NT2/D1 (cell line): Measurements from ENCODE around the gene SLC38A5.

Experiments used
- SUZ12 ChIP-seq: IDR thresholded peaks from 2 replicates; pipeline ENCODE4 v1.6.1; 2011; ENCODE audit not compliant: insufficient read length, insufficient read depth; ENCODE audit errors: extremely low read depth
- YY1 ChIP-seq: IDR thresholded peaks from 2 replicates; pipeline ENCODE4 v1.6.1; 2011; ENCODE audit not compliant: insufficient read length, insufficient read depth
- ZNF274 ChIP-seq: IDR thresholded peaks from 2 replicates; pipeline ENCODE4 v1.6.1; 2011; ENCODE audit warnings: mild to moderate bottlenecking, low read depth, low read length

DNA sequence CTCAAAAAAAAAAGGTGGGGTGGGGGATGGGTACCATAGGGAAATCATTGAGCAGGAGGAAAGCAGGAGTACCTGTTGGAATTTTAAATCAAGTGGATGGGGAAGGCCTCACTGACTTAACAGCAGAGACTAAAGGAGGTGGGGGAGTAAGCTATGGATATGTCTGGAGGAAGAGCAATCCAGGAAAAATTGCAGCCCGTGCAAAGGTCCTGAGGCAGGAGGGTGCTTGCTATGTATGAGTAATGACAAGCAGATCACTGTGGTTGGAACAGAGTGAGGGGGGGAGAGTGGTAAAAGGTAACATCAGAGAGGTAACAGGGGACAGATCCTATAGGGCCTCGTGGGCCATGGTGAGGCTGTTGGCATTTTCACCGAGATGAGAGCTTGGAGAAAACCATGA lies 10.1 kb upstream of the SLC38A5 start:
- TF ChIP-seq YY1 (no peak), ZNF274 (no peak), SUZ12 (no peak)
